ENCODE data around the gene IFITM5.
"Not testable (repeated sequence)": the region's sequence is repeated elsewhere in the genome, so short reads cannot be mapped to it uniquely, and the experiment has no call there.

Gene IFITM5

GRCh38 chr11:311013-311748 is 11.9 kb upstream of the IFITM5 start:
- not testable (repeated sequence) for DNase-seq

GRCh38 chr11:309979-310572 is 10.8 kb upstream of the IFITM5 start:
- not testable (repeated sequence) for DNase-seq

- not testable (repeated sequence) for DNase-seq
Observed at GRCh38 chr11:308740-309665, 9.7 kb upstream of the IFITM5 start.

GRCh38 chr11:307766-308708 is 8.7 kb upstream of the IFITM5 start, which contains the start of gene IFITM2:
Gene IFITM2 (plus strand): TSS chr11:307816. CDS start chr11:308193, 377 bp downstream.
- peak; percentile 88 for DNase-seq

GRCh38 chr11:306645-307371 is 7.5 kb upstream of the IFITM5 start:
- DNase-seq, result no peak

- no peak for DNase-seq
Observed at GRCh38 chr11:305844-306211, 6.5 kb upstream of the IFITM5 start.

- peak; percentile 59 for DNase-seq
Observed at GRCh38 chr11:304915-305843, 5.9 kb upstream of the IFITM5 start.

GRCh38 chr11:304061-304506 is 4.8 kb upstream of the IFITM5 start:
- no peak for DNase-seq

- DNase-seq, result peak; percentile 48
Observed at GRCh38 chr11:303363-303762, 4.0 kb upstream of the IFITM5 start.

- DNase-seq, result no peak
Observed at GRCh38 chr11:299951-300735, 817 bp upstream of the IFITM5 start.

- DNase-seq, result no peak
Observed at GRCh38 chr11:298406-299065, 790 bp downstream of the IFITM5 start.

- peak; percentile 49 for DNase-seq
Observed at GRCh38 chr11:297586-298405, 1.5 kb downstream of the IFITM5 start.

- DNase-seq, result no peak
Observed at GRCh38 chr11:297051-297585, 2.2 kb downstream of the IFITM5 start.

GRCh38 chr11:296171-297050 is 2.9 kb downstream of the IFITM5 start:
- no peak for DNase-seq

GRCh38 chr11:295351-296170 is 3.8 kb downstream of the IFITM5 start:
- no peak for DNase-seq

GRCh38 chr11:294780-295179 is 4.5 kb downstream of the IFITM5 start:
- DNase-seq, result no peak

All from inflammatory macrophage treated with lipopolysaccharide for 4 hours (primary cell).